HG02840 (cell line): ENCODE measurements around the gene ZNF385A.

Experiments used
- ATAC-seq: cut with Tn5 transposase; IDR thresholded peaks from one replicate; pipeline ENCODE4 v1.9.1; 2021; ENCODE audit warnings: mild to moderate bottlenecking, moderate library complexity, moderate number of reproducible peaks; ENCODE audit not compliant: unreplicated experiment, low FRiP score

The ZNF385A gene

DNA sequence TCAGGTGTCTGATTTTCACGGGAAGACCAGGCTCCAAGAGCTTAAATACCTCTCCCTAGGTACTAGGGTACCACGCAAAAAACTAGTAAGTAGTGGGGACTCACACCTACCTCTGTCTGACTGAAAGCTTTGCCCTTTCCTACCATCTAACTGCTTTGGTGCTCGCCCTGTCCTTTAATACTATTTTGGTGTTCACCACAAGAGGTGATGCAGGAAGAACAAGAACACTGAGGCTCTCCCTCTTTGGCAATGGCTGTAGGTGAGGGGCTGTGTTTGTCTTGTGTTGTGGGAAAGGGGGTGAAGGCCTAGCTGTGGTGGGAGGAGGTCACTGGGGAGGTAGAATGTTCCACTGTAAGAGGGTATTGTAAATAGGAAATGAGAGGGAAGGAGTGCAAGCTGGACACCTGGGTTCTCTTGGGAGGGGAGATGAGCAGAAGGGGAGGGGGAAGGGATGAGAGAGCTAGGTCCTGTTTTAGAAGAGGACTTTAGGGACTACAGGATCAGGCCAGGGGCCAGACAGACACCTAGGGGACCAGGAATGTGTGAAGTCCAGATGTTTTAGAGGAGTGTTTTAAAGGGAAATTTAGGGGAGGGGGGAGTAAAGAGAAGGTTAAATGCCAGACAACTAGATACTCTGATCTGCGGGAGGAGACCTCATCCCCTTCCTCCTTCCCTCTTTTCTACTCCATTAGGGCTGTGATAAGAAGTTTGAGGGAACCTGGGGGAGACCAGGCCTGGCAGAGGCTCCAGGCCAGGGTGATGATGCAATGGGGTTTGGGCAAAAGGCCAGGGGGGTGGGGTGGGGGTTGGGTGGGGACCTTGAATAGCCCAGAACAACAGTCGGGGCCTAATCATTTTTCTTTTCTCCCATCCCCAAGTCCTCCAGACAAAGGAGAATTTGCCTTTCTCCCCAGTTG is 32.4 kb upstream of the ZNF385A start:
- no peak for ATAC-seq

DNA sequence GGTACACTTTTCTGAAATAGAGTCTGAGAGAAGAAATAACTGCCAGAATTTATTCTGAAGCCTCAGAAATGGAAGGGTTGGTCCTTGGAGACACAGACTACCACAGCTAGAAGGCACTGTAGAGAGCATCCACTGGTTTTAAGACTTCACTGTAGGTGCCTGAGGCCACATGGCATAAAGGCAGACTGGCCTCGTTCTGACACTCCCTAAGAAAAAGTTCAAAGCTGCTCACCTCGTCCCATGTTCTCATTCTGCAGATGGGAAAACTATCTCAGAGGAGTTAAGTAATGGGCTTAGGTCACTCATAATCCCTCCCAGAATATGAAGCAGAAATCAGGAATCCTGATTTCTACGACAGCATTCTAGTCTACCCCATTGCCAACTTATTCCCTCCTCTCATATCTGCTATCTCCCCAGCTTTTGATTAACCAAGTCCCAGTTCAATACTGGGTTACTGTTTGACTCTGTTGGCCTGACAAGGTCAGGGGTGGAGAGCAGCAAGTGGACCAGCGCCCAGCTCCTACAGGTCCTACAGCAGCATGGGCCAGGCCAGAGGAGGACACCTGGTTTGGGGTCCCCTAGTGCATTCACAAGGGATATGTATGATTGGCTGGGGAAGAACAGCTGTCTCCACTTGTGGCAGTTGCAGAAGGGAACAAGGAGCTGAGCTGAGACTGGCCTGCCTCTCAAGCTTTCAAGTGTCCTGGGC is 30.8 kb upstream of the ZNF385A start:
- no peak for ATAC-seq

DNA sequence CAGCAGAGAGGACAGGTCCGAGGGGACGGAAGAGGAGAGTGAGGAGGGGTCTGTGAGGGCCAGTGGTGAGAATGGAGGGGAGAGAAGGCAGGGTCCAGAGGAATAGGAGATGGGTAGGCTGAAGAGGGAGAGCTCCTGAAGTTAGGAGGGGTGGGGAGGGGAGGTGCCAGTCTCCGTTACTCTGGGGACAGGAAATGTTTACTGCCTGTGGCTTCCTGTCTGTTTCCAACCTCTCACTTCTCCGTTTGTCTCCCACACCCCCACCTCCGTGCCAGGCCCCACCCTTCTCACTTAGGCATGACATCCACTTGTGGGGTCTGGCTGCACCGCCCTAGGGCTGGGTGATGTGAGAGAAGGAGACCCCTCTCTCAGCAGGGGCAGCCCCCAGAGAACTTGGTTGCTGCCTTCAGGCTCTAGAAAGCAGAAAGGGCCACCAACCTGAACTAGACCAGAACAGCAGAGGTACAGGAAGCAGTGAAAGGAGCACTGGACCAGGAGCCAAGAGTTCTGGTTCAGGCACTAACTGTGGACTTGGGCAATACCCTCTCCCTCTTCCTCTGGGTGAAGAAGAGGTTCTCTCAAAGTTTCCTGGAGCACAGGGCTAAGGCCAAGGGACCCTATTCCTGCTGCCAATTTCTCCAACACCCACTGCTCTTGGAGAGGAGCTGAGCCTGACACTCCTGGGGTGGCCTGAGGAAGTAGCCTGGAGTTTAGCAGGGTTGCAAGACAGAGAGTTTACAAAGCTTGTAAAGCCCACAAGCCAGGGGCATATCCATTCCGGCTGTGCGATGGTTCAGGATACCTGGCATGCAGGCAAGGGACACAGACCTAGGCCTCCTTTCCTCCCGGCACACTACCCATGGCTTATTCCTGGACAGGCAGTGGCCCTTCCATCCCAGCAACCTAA is 29.0 kb upstream of the ZNF385A start:
- ATAC-seq, result no peak

DNA sequence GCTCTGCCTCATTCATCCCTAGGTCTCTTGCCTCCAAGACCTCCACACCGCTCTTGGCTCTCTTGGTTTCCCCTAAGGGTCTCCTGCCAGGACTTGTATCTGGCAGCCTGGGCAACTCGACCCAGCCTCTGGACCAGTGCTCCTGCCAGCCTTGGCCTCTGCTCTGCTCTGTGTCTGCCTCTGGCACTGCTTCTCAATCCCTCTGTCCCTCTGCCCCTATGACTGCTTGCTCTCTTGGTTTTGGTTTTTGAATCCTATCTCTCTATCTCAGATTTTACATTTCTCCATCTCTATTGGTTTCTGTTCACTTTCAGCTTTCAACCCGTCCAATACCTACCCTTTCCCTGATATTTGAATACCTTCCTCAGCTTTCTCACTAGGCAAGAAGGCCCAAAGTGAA is 28.3 kb upstream of the ZNF385A start:
- no peak for ATAC-seq

DNA sequence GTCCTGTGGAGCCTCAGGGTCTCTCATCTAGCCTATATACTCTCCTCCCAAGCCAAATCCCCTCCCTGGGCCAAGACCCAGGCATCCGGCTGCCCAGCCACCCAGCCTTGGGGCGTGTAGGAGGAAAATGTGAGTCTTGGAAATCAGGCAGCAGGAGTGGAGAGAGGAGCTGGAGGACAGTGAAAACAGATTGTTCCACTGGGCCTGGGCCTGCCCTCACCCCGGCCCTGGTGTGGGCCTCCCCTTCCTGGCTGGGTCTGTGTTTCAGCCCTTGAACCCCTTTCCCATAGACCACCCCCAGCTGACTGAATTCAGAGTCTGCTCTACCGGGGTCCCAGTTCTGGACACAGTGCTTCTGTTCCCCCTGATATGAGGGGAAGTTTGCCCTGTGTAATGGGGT is 27.8 kb upstream of the ZNF385A start:
- no peak for ATAC-seq

DNA sequence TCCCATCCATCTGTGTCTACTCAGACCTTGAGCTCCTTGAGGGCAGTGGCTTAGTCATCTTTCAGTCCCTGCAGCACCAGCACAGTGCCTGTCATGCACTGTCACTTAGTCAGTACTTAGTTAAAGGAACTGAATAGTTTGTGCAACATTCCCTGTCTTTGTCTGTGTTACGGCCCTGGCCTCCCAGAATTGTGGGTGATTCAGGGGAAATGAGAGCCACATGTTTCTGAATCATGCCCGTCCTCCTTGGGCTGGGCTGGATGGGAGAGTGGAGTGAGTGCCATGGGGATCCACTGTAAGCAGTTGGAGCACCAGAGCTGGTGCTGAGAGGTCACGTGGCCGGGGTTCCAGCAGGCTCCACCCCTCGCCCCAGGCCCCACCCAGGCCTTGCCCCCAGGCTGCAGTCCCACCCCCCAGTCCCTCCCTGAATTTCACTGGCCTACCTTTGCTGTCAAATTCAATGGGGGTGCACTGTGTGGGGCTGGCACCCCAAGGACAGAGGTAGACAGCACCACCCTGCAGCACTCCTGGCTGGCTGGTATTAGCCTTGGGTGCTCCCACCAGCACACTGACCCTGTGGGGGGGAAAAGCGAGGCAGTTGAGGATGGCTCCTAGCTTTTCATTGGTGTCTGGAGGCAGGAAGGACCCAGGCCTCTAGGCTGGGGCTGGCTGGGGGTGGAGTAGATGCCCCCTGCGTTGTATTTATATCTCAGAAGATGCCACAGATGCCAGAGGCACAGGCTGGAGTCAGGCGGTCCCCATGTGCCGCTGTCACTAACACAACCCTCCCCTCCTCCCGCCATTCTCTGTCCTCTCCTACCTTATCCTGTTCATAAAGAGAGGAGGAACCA is 27.1 kb upstream of the ZNF385A start:
- no peak for ATAC-seq

DNA sequence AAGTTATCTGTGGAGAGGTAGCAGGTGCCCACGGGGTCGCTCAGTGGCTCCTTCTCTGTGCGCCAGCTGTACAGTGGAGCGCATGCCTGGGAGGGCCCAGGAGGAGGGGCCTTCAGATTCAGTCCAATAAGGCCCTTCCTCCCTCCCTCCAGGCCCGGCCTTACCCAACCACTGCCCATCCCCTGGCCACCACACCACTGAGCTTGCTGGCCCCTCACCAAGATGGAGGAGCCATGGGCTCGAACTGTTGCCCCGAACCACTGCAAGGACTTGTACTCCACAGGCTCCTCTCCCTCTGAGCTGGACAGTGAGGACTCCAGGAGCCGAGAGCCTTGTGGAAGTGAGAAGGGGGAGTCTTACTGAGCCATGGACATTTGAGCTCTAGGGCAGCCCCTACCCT is 24.7 kb upstream of the ZNF385A start:
- no peak for ATAC-seq

DNA sequence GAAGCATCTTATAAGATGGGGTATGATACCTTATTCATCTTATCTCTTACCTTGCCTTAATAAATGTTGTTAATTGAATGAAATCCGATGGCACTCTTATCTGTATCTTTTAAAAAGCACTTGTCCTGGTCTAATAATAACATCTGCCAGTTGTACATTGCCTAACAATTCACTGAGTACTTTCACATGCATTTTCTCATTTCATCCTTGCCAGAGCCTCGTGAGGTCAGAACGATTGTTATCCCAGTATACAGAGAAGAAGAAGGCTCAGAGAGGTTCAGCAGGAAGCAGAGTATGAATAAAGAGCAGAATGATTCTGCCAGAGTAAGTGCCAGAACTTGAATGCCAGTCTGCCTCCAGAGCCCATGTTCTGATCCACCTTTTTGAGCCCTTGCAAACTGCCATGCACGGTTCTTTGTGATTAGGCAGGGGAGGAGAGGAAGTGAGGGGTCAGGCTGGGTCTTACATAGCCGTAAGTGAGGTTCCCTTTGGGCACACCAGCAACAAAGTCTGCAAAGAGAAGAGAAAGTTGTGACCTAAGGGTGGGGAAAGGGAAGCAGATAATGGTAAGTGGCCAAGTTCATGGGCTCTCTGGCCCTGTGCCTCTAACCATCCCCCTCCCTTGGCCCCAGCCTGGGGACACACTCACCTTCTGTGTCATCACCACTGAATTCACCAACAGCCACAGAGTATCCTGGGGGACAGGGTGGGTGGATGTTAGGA is 22.8 kb upstream of the ZNF385A start:
- ATAC-seq, result no peak

DNA sequence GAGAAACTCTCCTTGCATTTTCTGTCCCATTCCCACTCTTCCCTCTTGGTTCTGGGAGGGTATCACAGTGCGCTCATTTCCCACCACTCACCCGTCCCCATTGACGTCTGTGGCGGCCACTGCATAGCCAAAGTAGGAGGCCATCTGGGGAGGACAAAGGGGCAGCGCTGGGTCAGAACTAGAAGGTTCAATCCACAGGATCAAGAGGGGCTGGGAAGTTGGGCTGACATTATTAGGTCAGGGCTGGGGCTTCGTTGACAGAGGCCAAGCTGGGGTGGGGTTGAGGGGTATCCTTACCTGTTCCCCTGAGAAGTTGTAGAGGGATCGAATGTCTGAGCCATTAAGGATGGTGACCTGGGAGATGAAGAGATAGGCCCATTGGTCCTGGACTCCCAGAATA is 21.0 kb upstream of the ZNF385A start:
- no peak for ATAC-seq

DNA sequence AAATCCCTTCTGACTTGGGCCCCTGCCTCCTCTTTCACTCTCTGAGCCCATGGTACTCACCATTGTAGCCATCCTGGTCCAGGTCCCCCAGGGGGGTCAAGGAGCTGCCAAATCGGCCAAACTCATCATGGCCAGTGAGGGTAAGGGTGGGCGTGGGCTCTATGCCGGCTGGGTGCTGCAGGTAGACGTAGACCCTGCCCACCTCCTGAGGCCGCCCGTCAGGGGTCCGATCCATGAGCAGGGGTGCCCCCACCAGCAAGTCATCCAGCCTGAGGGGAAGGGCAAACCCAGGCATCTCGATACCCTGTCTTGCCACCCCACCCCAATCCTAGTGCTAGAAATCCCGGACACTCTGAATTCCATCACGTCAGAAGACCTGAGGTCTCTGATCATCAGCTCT is 20.6 kb upstream of the ZNF385A start:
- ATAC-seq, result no peak

DNA sequence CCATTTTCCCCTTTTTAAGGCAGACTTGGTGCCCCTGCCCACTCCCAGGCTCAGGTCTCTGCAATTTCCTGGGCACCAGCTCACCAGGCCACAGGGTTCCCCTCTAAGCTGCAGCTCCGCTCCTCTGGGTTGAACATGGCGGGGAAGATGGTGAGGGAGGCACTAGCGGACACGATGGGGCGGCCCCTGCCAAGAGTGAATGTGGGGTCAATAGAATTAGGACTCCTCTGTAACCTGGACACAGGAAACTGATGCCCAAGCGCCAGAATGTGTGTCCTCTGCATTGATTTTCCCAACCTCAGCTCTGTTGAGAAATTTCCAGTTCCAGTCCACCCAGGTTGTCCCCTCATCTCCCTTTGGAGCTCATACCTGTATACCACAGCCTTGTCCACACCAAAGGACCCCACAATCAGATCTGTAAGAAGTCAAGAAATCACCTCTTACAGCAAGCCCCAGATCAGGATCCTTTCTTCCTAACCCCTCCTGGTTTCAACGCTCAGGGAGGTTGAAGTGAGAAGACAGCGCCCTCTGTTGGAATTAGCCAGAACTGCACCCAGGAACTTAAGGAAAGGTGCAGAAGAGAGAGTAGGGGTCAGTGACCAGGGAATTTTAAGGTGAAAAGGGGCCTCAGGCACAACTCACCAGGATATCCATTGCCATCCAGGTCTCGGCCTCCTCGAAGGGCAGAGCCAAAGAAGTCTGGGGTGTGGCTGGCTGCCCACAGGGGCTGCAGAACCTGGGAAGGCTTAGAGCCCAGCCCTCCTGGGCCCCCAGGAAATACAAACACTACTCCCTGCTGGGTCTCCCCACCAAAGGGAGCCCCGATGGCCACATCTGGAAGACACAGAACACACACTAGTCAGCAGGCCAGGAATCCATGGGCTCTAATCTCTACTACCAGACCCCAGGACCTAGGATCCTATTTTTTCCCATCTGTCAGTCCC is 19.8 kb upstream of the ZNF385A start:
- ATAC-seq, result no peak

DNA sequence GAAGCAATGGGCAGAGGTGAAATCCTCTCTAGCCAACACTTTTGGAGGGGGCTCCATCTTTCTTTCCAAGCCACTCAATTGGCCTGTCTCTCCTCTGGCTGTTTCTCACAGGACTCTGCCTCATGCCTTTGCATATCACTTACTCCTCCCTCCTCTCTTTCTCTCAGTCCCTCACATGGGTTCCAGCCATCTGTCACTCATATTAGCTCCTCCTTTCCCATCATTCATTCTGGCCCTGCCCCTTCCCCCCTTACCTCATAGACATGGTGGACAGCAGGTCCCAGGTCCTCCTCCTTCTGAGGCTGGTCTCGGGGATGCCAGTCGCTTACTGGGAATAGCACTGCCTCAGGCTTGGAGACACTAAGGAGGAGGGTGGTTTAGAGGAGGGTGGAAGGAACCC is 16.6 kb upstream of the ZNF385A start:
- no peak for ATAC-seq

DNA sequence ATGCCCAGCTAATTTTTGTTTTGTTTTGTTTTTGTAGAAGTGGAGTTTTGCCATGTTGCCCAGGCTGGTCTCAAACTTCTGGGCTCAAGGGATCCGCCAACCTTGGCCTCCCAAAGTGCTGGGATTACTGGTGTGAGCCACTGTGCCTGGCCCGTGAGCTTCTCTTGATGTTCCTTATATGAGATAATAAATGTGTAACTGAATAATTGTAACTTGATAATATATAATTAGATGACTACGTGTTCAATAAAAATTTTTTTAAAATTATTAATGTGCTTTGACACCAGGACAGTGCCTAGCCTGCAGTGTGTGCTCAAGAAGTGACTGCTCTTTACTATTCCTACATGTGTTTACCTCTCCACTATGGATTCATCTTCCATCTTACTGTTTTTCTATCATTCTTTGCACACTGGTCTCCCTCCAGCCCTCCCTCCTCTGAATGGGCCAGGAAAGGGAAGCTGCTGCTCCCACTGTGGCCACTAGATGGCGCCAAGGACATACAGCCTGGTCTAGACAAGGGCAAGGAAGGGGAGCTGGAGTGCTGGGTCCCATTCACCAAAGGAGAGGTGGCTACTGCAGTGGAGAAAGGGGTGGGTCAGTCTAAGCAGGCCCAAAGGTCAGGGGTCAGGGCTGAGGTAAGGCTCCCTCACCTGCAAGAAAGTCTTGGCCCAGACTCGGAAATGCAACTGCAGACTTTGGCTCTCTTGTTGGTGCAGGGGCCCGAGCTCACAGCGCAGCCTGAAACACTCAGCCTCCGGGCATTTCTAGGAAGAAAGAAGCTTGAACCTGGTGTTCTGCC is 14.7 kb upstream of the ZNF385A start:
- ATAC-seq, result no peak

DNA sequence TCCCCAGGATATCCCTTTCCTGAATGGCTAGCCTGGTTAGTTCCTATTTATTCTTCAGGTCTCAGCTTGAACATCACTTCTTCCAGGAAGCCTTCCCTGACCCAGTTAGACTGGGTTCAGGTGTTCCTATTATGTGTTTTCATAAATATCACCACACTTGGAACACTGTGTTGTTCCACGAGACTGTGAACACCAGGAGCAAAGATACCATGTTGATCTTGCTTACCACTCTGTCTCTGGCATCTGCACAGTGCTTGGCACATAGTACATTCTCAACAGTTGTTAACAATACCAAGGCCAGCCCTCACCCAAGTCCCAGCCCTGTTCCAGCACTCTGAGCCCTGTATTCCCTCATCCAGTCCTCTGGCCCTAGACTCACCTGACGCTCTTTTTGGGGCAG is 13.7 kb upstream of the ZNF385A start:
- ATAC-seq, result no peak

DNA sequence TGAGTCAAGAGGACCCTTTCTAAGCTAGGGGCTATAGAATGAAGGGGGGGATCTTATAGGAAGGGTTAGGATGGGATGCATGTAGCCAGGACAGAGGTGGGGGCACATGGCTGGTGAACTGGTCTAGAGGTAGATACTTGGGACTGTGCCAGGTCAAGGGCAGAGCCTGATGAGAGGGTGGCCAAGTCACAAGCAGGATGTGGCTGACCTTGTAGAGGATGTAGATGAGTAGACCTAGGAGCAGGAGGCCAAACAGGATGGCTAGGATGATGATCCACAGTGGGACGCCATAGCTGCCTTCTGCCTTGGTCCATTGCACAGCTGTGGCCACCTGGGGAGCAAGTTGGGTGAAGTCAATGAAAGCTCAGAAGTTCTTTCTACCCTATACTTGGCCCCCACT is 12.6 kb upstream of the ZNF385A start:
- ATAC-seq, result no peak

DNA sequence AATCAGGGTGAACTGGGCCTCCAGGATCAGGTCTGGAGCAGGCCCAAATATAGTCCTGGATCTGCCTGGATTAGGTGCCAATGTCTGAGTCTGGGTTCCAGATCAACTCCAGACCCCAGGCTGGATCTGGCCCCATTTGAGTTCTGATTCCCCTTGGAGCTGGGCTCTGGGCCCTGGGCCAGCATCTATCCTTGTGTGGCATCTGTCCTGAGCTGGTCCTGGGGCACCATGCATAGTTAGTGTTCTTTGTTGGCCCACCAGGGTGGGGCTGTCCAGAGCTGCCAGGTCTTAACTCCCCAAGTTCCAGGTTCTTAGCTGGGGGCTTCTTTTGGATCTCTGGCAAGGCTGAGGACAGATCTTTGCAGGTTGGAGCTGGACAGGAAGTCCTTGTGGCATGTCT is 11.0 kb upstream of the ZNF385A start:
- ATAC-seq, result no peak

DNA sequence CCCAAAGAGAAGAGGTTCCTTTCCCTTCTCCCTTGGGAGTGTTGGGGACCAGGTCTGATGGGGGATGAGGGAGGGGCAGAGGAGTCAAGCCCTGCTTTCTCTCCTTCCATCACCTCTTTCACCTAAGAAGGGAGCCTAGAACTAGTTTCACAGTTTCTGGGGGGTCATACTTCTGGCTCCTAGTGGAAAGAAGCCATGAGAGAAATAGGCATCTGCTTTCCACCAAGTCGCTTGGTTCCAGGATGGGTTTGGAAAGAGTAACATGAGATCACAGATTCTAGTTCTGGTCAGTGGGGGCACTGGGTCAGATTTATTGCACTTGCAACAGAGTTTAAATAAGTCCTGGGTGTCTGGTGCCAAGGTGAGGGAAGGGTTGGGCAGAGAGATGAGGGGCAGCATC is 10.5 kb upstream of the ZNF385A start:
- no peak for ATAC-seq
